Measurements from ENCODE around the gene PTPRG.

DNA sequence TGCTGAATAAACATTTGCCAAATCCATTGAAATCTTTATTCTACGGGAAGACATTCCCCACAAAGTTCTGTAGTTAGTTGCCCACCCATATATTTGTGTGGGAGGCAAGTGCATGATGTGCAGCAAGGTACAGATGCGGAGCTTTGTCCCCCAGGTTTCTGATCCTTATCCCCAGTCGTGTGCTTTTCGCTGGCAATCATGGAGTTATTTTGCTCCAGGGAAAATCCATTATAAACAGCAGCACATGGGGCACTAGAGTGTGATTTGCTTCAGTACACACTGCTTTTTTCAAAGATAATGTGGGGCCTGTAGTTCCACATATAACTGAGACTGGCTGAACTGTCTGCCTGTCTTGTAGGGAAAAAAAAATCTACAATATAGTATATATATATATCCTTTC lies 679.9 kb downstream of the PTPRG start:
- TF ChIP-seq, protein P1, sequence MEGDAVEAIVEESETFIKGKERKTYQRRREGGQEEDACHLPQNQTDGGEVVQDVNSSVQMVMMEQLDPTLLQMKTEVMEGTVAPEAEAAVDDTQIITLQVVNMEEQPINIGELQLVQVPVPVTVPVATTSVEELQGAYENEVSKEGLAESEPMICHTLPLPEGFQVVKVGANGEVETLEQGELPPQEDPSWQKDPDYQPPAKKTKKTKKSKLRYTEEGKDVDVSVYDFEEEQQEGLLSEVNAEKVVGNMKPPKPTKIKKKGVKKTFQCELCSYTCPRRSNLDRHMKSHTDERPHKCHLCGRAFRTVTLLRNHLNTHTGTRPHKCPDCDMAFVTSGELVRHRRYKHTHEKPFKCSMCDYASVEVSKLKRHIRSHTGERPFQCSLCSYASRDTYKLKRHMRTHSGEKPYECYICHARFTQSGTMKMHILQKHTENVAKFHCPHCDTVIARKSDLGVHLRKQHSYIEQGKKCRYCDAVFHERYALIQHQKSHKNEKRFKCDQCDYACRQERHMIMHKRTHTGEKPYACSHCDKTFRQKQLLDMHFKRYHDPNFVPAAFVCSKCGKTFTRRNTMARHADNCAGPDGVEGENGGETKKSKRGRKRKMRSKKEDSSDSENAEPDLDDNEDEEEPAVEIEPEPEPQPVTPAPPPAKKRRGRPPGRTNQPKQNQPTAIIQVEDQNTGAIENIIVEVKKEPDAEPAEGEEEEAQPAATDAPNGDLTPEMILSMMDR (optimal IDR thresholded peaks at IDR 0.05 in 1 of 3, IDR thresholded peaks at IDR 0.05 in 1 of 3, conservative IDR thresholded peaks at IDR 0.05 in 1 of 3; ENCODE audit: extremely low read depth in 1 of 3, insufficient read depth in 2 of 3, low read length in 3 of 3), result no peak
- TF ChIP-seq EZH2 (IDR thresholded peaks at IDR 0.05; ENCODE audit: low read length), result no peak

Data from keratinocyte (primary cell).